Prostate gland (tissue), 2 donors: Measurements from ENCODE around the gene DNAL4.

ENCODE experiments used
- CTCF ChIP-seq, 4 experiments: fragments of 200-600 bp in 2 of 4; fragments of 450-650 bp in 2 of 4; sonication (generic) in 2 of 4; IDR thresholded peaks; 1 replicate in 3 of 4; 2 replicates in 1 of 4; pipeline ENCODE4 v1.5.1; 2016 to 2019; ENCODE audit warnings: antibody characterized with exemption in 4 of 4, mild to moderate bottlenecking in 2 of 4, moderate library complexity in 2 of 4
- POLR2AphosphoS5 ChIP-seq: sonication (generic); formaldehyde crosslinking; IDR thresholded peaks from one replicate; pipeline ENCODE4 v1.6.1; 2017; ENCODE audit warnings: antibody characterized with exemption

- TF ChIP-seq CTCF (IDR thresholded peaks at IDR 0.05), result no peak
- TF ChIP-seq POLR2AphosphoS5, result no peak
Observed at GRCh38 chr22:38792833-38793232, 1.1 kb downstream of the DNAL4 start.
